Mucosa of descending colon (tissue), 3 donors: Measurements from ENCODE around the gene EIF4G1. TPM values are rescaled to one million over a fixed set of nuclear protein-coding genes. Genes with fewer than 3 reads are reported as not detected.

ENCODE experiments used
- total RNA-seq, 3 donors: library from RNA; stranded (reverse); fragmentation: NEBNext Ultra II Directional in 2 of 3; extraction: Animal tissue kit (Norgen Biotek cat#: 25700) in 2 of 3; gene quantifications; one replicate each; pipeline versions ENCODE4 v1.2.1 to v1.2.4, GENCODE V29; 2021 to 2023
- donor health status: DM: no; HTN: no; CAD: no; lungs with moderate emphysema.
- donor health status: DM: no; HTN: no; CAD: no.
- donor health status: DM: no; HTN: yes; CAD: no.

The EIF4G1 gene
- total RNA-seq, 3 donors from 2014 or later = 256 to 305 (median 267) TPM

Other genes starting within 250 kb of the EIF4G1 start
- under 1 TPM; 0.16 to 0.70 (median 0.35) TPM for gene HTR3E, start 217.5 kb upstream of the EIF4G1 start, total RNA-seq
- gene EIF2B5, start 179.2 kb upstream of the EIF4G1 start, total RNA-seq = 10 to 100 TPM; 41.4 to 48.6 (median 47.0) TPM
- gene DVL3, start 159.2 kb upstream of the EIF4G1 start, total RNA-seq = 100 to 1,000 TPM in 1 of 3 donors, 10 to 100 TPM in 2; 63.3 to 104 (median 69.1) TPM
- gene AP2M1, start 139.8 kb upstream of the EIF4G1 start, total RNA-seq = 100 to 1,000 TPM; 215 to 297 (median 227) TPM
- 10 to 100 TPM; 60.7 to 79.7 (median 72.3) TPM for gene ABCF3, start 128.4 kb upstream of the EIF4G1 start, total RNA-seq
- gene VWA5B2, start 85.0 kb upstream of the EIF4G1 start, total RNA-seq = 1 to 10 TPM in 2 of 3 donors, under 1 TPM in 1; 0.60 to 2.9 (median 2.6) TPM
- gene ALG3, start 65.6 kb upstream of the EIF4G1 start, total RNA-seq = 10 to 100 TPM; 30.8 to 39.9 (median 34.5) TPM
- 1 to 10 TPM; 2.8 to 5.0 (median 3.2) TPM for gene EEF1AKMT4, start 64.9 kb upstream of the EIF4G1 start, total RNA-seq
- under 1 TPM in 1 of 3 donors, not detected in 2; 0.95 TPM for gene CAMK2N2, start 53.1 kb upstream of the EIF4G1 start, total RNA-seq
- 1 to 10 TPM in 1 of 3 donors, under 1 TPM in 1, not detected in 1; 0.19 to 2.2 TPM for gene ECE2, start 38.6 kb upstream of the EIF4G1 start, total RNA-seq
- 100 to 1,000 TPM; 160 to 223 (median 176) TPM for gene PSMD2, start 15.4 kb upstream of the EIF4G1 start, total RNA-seq
- 10 to 100 TPM; 14.1 to 29.8 (median 16.4) TPM for gene FAM131A, start 23.0 kb downstream of the EIF4G1 start, total RNA-seq
- 100 to 1,000 TPM in 1 of 3 donors, 10 to 100 TPM in 2; 31.1 to 105 (median 72.0) TPM for gene CLCN2, start 47.0 kb downstream of the EIF4G1 start, total RNA-seq
- gene POLR2H, start 47.1 kb downstream of the EIF4G1 start, total RNA-seq = 100 to 1,000 TPM in 1 of 3 donors, 10 to 100 TPM in 2; 87.8 to 126 (median 90.1) TPM
- under 1 TPM in 2 of 3 donors, not detected in 1; 0.14 to 0.63 TPM for gene THPO, start 63.6 kb downstream of the EIF4G1 start, total RNA-seq
- 1 to 10 TPM; 1.1 to 8.7 (median 2.8) TPM for gene CHRD, start 65.4 kb downstream of the EIF4G1 start, total RNA-seq
- gene EPHB3, start 247.2 kb downstream of the EIF4G1 start, total RNA-seq = 10 to 100 TPM; 14.1 to 57.2 (median 33.6) TPM